Astrocyte of the spinal cord (primary cell): ENCODE results near the gene ZIC4.

Experiments used
- DNase-seq: peaks from one replicate; pipeline ENCODE4 v3.0.0; 2011; ENCODE audit warnings: low read depth, low spot score
- H3K4me3 ChIP-seq: 2 replicates; pipeline ENCODE4 v1.5.1; 2011; ENCODE audit warnings: low read depth, mild to moderate bottlenecking, low read length, moderate library complexity
- CTCF ChIP-seq: IDR thresholded peaks from 2 replicates; pipeline ENCODE4 v1.5.1; 2012; ENCODE audit warnings: low read depth, mild to moderate bottlenecking, low read length, inconsistent platforms
- in situ Hi-C: cut with HindIII; loops from 2 replicates; pipeline ENCODE4 v1.10.0; 2017; ENCODE audit warnings: low sequenced_read_pairs

ZIC4 gene

GRCh38 chr3:147407114-147407497 lies 763 bp upstream of the ZIC4 start:
- in situ Hi-C loops, result no loop called here
- peak overlapping the region; percentile 54 for H3K4me3 ChIP-seq

GRCh38 chr3:147405231-147406027 lies 914 bp downstream of the ZIC4 start:
- peak; percentile 62 for DNase-seq
- in situ Hi-C loops, result no loop called here
- H3K4me3 ChIP-seq, result peak overlapping the region; percentile 54
- no peak for TF ChIP-seq CTCF

More at GRCh38 chr3:147407114-147407497, 763 bp upstream of the ZIC4 start:
- DNase-seq, result no peak
- TF ChIP-seq CTCF, result no peak

GRCh38 chr3:147404800-147405230 lies 1.5 kb downstream of the ZIC4 start:
- peak overlapping the region; percentile 54 for H3K4me3 ChIP-seq
- no peak for TF ChIP-seq CTCF
- in situ Hi-C loops, result no loop called here

GRCh38 chr3:147404000-147404799 lies 2.1 kb downstream of the ZIC4 start:
- TF ChIP-seq CTCF, result no peak
- in situ Hi-C loops, result no loop called here
- H3K4me3 ChIP-seq, result peak overlapping the region; percentile 54
- DNase-seq, result peak; percentile 45

More at GRCh38 chr3:147404800-147405230, 1.5 kb downstream of the ZIC4 start:
- DNase-seq, result peak; percentile 41

GRCh38 chr3:147403511-147403910 lies 2.8 kb downstream of the ZIC4 start:
- no peak for TF ChIP-seq CTCF
- in situ Hi-C loops, result no loop called here
- H3K4me3 ChIP-seq, result no peak overlapping the region
- peak; percentile 65 for DNase-seq

- H3K4me3 ChIP-seq, result no peak overlapping the region
- DNase-seq, result no peak
- in situ Hi-C loops, result no loop called here
- TF ChIP-seq CTCF, result no peak
Observed at GRCh38 chr3:147402159-147402558, 4.2 kb downstream of the ZIC4 start.
